Immature natural killer cell (primary cell): ENCODE results near the gene EZH2. TPM values are rescaled to one million over a fixed set of nuclear protein-coding genes. Genes with fewer than 3 reads are reported as not detected.

ENCODE experiments used
- DNase-seq, 3 donors: peaks; one replicate each; pipeline ENCODE4 v3.0.0; 2022; ENCODE audit warnings: mixed read lengths in 1 of 3
- H3K27ac Mint-ChIP-seq, 6 donors: one replicate each; pipeline ENCODE4 v1.8.0; 2020; ENCODE audit warnings: mixed read lengths in 6 of 6, mild to moderate bottlenecking in 5 of 6, inconsistent platforms in 4 of 6, moderate library complexity in 3 of 6
- H3K27me3 Mint-ChIP-seq, 3 donors: one replicate each; pipeline ENCODE4 v1.8.0; 2020 to 2021; ENCODE audit warnings: low read depth in 3 of 3, mild to moderate bottlenecking in 3 of 3, mixed read lengths in 3 of 3, moderate library complexity in 3 of 3, inconsistent platforms in 1 of 3
- H3K36me3 Mint-ChIP-seq, 3 donors: one replicate each; pipeline ENCODE4 v1.8.0; 2020; ENCODE audit warnings: mixed read lengths in 3 of 3, inconsistent platforms in 2 of 3, mild to moderate bottlenecking in 2 of 3
- H3K4me1 Mint-ChIP-seq, 2 donors: one replicate each; pipeline ENCODE4 v1.8.0; 2020; ENCODE audit warnings: inconsistent platforms in 2 of 2, mild to moderate bottlenecking in 2 of 2, mixed read lengths in 2 of 2, moderate library complexity in 1 of 2
- H3K4me3 Mint-ChIP-seq, 5 donors: one replicate each; pipeline ENCODE4 v1.8.0; 2020; ENCODE audit warnings: mild to moderate bottlenecking in 5 of 5, mixed read lengths in 5 of 5, inconsistent platforms in 3 of 5, moderate library complexity in 3 of 5
- H3K9me3 Mint-ChIP-seq, 6 donors: one replicate each; pipeline ENCODE4 v1.8.0; 2020; ENCODE audit warnings: mild to moderate bottlenecking in 6 of 6, mixed read lengths in 6 of 6, inconsistent platforms in 4 of 6, moderate library complexity in 3 of 6
- polyA plus RNA-seq, 3 donors: library from polyadenylated mRNA; unstranded; fragments of 300-500 nt; fragmentation: Illumina TruSeq; gene quantifications; one replicate each; pipeline ENCODE4 v1.2.3, GENCODE V29; 2021

EZH2 gene
- polyA plus RNA-seq, 3 donors from 2014 or later = 5.0 to 9.5 (median 6.6) TPM

DNA sequence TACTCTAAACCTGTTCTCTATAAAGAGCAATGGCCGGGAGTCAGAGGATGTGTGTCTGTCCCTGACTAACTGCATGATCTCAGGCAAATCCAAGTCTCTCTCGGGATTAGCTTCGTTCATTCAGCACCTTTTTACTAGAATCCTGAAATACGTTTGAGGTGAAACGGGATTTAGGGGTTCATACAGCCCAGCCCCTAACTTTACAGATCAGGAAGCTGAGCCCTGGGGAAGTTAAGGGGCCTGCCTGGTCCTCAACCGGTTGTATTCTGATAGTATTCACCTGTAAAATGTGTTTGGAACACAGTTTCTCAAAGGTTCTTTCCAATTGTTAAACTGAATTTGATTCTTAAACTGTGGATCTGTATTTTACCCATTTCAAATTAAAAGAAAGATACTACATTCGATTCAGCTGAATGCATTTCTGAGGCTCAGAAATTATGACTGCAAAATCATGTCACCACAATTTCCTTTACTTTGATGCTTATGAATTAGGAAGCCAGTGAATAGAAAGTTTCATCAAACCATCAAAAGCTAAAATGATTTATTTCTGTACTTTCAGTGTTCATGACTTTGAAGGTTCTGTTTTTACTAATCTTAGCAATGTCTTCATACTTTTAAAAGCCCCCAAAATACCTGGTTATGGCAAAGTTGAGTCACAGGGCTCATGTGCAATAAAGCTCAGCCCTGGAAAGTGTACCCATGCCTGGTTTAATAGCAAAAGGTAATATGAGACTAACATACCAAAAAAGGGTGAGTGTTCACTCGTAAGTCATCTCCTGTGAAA lies 28.9 kb upstream of the EZH2 start:
- H3K36me3 Mint-ChIP-seq = no peaks in the 10 kb centered on the region
- H3K4me3 Mint-ChIP-seq = no peak overlapping the region
- no peak for DNase-seq
- no peaks in the 10 kb centered on the region for H3K4me1 Mint-ChIP-seq
- no peaks in the 10 kb centered on the region for H3K9me3 Mint-ChIP-seq
- no peak overlapping the region for H3K27ac Mint-ChIP-seq
- H3K27me3 Mint-ChIP-seq = peaks cover 0 to 3% (median 2%) of the 10 kb centered on the region in 3 donors

- no peak for DNase-seq
- Mint-ChIP-seq H3K27me3 (peaks cover 0 to 5% (median 2%) of the 10 kb centered on the region in 3 donors), H3K9me3 (no peaks in the 10 kb centered on the region), H3K36me3 (no peaks in the 10 kb centered on the region), H3K27ac (no peak overlapping the region), H3K4me3 (no peak overlapping the region), H3K4me1 (no peaks in the 10 kb centered on the region)
These were observed 28.1 kb upstream of the EZH2 start for GRCh38 chr7:148912151-148912550.

GRCh38 chr7:148911626-148912025 lies 27.5 kb upstream of the EZH2 start:
- H3K9me3 Mint-ChIP-seq = no peaks in the 10 kb centered on the region

DNA sequence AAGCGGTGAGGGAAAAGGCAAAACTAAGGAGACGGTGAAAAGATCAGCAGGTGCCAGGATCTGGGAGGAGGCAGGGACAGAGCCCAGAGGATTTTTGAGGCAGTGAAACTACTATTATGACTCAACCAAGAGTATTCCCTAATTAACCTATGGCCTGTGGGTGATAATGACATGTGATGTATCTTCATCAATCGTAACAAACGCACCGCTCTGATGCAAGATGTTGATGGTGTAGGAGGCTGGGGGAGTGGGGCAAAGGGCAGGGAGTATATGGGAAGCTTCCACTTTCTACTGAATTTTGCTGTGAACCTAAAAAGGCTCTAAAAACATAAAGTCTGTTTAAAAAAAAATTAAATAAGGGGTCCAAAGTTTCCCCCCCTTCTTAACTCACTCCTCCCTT lies 25.5 kb upstream of the EZH2 start:
- Mint-ChIP-seq H3K27me3 (peaks cover 0 to 5% (median 2%) of the 10 kb centered on the region in 3 donors), H3K27ac (no peak overlapping the region)

More at GRCh38 chr7:148911626-148912025, 27.5 kb upstream of the EZH2 start:
- H3K27me3 Mint-ChIP-seq = peaks cover 0 to 5% (median 2%) of the 10 kb centered on the region in 3 donors
- no peaks in the 10 kb centered on the region for H3K4me1 Mint-ChIP-seq
- no peak overlapping the region for H3K27ac Mint-ChIP-seq
- no peak for DNase-seq
- no peak overlapping the region for H3K4me3 Mint-ChIP-seq
- H3K36me3 Mint-ChIP-seq = no peaks in the 10 kb centered on the region

DNA sequence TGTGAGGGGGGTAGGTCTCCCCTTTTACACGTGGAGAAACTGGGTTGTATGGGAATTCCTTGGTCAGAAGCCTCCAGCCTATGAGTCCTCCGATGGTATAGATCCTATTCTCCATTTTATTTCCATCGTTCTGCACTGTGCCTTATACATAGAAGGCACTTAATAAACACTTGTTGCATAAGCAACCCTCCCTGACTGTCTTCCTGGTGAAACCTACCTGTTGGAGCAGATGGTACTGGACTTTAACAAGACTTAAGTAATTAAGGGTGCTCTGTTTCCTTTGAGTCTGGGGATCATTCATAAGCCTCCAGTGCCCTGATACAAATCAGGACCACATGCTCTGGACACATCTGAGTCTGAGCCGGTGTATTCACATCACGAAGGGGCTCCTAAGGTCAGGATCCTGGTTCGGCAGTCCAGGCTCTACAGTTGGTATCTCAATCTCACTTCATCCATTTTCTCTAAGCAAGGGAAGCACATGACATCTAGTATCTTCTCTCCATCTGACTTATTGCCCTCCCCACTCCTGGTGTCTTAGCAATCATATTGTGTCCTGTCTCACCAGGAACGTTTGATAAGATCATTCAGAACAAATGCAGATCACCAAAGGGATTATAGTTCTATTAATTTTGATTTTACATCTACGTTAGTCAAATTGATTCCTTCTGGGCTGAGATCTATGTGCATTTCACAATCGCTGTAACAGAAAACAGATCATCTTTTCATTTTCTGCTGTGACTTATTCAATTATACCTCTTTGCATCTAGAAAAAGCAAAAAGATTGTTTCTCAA lies 22.8 kb upstream of the EZH2 start:
- no peaks in the 10 kb centered on the region for H3K4me1 Mint-ChIP-seq
- H3K27me3 Mint-ChIP-seq = peaks cover 0 to 5% (median 2%) of the 10 kb centered on the region in 3 donors
- H3K27ac Mint-ChIP-seq = no peak overlapping the region

More for the DNA sequence above, 25.5 kb upstream of the EZH2 start:
- Mint-ChIP-seq H3K36me3 (no peaks in the 10 kb centered on the region), H3K4me3 (no peak overlapping the region), H3K4me1 (no peaks in the 10 kb centered on the region), H3K9me3 (no peaks in the 10 kb centered on the region)
- DNase-seq = no peak

GRCh38 chr7:148905093-148905666 lies 21.1 kb upstream of the EZH2 start:
- H3K36me3 Mint-ChIP-seq = no peaks in the 10 kb centered on the region
- H3K4me3 Mint-ChIP-seq = no peak overlapping the region
- no peak for DNase-seq
- no peaks in the 10 kb centered on the region for H3K4me1 Mint-ChIP-seq
- no peaks in the 10 kb centered on the region for H3K9me3 Mint-ChIP-seq
- H3K27ac Mint-ChIP-seq = no peak overlapping the region
- H3K27me3 Mint-ChIP-seq = peaks cover 0 to 5% (median 2%) of the 10 kb centered on the region in 3 donors

More for the DNA sequence above, 22.8 kb upstream of the EZH2 start:
- Mint-ChIP-seq H3K9me3 (no peaks in the 10 kb centered on the region), H3K36me3 (no peaks in the 10 kb centered on the region), H3K4me3 (no peak overlapping the region)
- DNase-seq = no peak

GRCh38 chr7:148903504-148903903 lies 19.4 kb upstream of the EZH2 start:
- no peak overlapping the region for H3K27ac Mint-ChIP-seq
- H3K4me3 Mint-ChIP-seq = no peak overlapping the region
- no peak for DNase-seq
- H3K27me3 Mint-ChIP-seq = peaks cover 0 to 3% (median 0%) of the 10 kb centered on the region in 3 donors
- H3K4me1 Mint-ChIP-seq = no peaks in the 10 kb centered on the region
- no peaks in the 10 kb centered on the region for H3K36me3 Mint-ChIP-seq
- H3K9me3 Mint-ChIP-seq = no peaks in the 10 kb centered on the region

GRCh38 chr7:148901178-148901577 lies 17.1 kb upstream of the EZH2 start:
- H3K4me3 Mint-ChIP-seq = no peak overlapping the region
- DNase-seq = no peak
- no peaks in the 10 kb centered on the region for H3K9me3 Mint-ChIP-seq
- no peak overlapping the region for H3K27ac Mint-ChIP-seq
- no peaks in the 10 kb centered on the region for H3K36me3 Mint-ChIP-seq
- no peaks in the 10 kb centered on the region for H3K4me1 Mint-ChIP-seq
- H3K27me3 Mint-ChIP-seq = peaks cover 0 to 2% (median 0%) of the 10 kb centered on the region in 3 donors

DNA sequence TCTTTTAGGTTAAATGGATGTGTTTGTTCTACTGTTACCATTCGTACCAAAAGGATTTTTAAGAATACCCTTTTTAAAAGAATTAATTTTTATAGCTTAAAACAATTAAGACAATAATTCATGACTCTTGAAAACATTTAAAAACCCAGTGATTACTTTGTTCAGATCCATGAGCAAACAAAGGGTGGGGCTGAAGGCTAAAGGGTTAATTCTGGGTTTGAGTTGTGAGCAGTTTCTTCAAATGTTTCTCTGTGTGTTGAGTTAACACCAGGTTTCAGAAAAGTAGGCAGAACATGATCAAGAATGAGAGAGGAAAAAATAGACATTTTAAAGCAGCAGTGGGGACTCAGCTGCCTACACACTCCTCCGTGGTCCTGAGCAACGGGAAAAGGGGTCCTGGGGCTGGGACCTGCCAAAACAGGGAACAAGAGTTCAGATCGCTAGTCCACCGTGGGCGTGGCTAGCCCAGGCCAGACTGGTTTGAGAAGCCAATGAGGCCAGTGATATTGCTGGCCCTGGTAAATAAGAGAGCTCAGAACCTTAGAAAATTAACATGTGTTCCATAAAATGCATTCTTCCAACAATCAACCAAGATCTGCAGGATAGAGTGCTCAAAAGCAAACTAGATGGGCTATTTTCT lies 14.9 kb upstream of the EZH2 start:
- H3K27me3 Mint-ChIP-seq = peaks cover 0 to 4% (median 0%) of the 10 kb centered on the region in 3 donors
- no peak overlapping the region for H3K4me3 Mint-ChIP-seq
- peak overlapping the region in 1 of 6 donors; percentile 50 for H3K27ac Mint-ChIP-seq
- DNase-seq = no peak
- H3K36me3 Mint-ChIP-seq = no peaks in the 10 kb centered on the region
- no peaks in the 10 kb centered on the region for H3K9me3 Mint-ChIP-seq
- H3K4me1 Mint-ChIP-seq = no peaks in the 10 kb centered on the region

- Mint-ChIP-seq H3K9me3 (no peaks in the 10 kb centered on the region), H3K4me3 (no peak overlapping the region), H3K27me3 (peaks cover 0 to 4% (median 2%) of the 10 kb centered on the region in 3 donors), H3K27ac (no peak overlapping the region), H3K4me1 (no peaks in the 10 kb centered on the region), H3K36me3 (peaks cover 0 to 3% (median 0%) of the 10 kb centered on the region in 3 donors)
- no peak for DNase-seq
These were observed 10.5 kb upstream of the EZH2 start for GRCh38 chr7:148894591-148894990.

- Mint-ChIP-seq H3K27me3 (peaks cover 0 to 4% (median 2%) of the 10 kb centered on the region in 3 donors), H3K4me3 (no peak overlapping the region), H3K36me3 (peaks cover 0 to 4% (median 0%) of the 10 kb centered on the region in 3 donors), H3K9me3 (no peaks in the 10 kb centered on the region), H3K27ac (no peak overlapping the region), H3K4me1 (peaks cover 1 to 6% of the 10 kb centered on the region in 2 donors)
- no peak for DNase-seq
These were observed 9.0 kb upstream of the EZH2 start for GRCh38 chr7:148893071-148893470.

DNA sequence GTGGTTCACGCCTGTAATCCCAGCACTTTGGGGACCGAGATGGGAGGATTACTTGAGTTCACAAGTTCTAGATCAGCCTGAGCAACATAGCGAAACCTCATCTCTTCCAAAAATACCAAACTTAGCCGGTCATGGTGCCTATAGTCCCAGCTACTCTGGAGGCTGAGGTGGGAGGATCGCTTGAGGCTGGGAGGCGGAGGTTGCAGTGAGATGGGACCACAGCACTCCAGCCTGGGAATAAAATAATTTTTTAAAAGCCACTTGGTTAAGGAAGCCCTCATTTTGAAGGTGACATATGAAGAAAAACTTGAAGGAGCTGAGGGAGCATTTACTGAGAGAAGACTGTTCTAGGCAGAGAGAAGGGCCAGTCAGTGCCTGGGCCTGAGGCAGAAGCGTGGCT lies 4.2 kb upstream of the EZH2 start:
- Mint-ChIP-seq H3K27ac (no peak overlapping the region), H3K4me3 (no peak overlapping the region), H3K4me1 (peaks cover 11 to 29% of the 10 kb centered on the region in 2 donors), H3K9me3 (no peaks in the 10 kb centered on the region), H3K27me3 (peaks cover 0 to 10% (median 7%) of the 10 kb centered on the region in 3 donors), H3K36me3 (peaks cover 0 to 4% (median 0%) of the 10 kb centered on the region in 3 donors)
- DNase-seq = no peak

DNA sequence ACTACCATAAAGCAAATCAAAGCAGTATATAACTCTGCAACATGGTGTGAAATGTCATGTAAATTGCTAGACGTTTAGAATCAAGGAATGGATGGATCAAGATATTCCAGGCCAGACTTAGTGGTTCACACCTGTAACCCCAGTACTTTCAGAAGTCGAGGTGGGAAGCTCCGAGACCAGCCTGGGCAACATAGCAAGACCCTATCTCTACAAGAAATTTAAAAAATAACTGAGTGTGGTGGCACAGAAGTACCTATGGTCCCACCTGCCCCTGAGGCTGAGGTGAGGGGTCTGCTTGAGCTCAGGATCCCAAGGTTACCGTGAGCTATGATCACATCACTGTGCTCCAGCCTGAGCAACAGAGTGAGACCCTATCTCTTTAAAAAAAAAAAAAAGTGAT lies 2.8 kb upstream of the EZH2 start:
- Mint-ChIP-seq H3K4me3 (peak overlapping the region in 1 of 5 donors; percentile 20), H3K9me3 (no peaks in the 10 kb centered on the region), H3K36me3 (peaks cover 0 to 4% (median 0%) of the 10 kb centered on the region in 3 donors), H3K27me3 (peaks cover 4 to 15% (median 9%) of the 10 kb centered on the region in 3 donors), H3K27ac (no peak overlapping the region), H3K4me1 (peaks cover 16 to 42% of the 10 kb centered on the region in 2 donors)
- DNase-seq = no peak
